B cell (primary cell): ENCODE measurements around the gene OR5K3.

Source experiments
- CTCF ChIP-seq: fragments of 200-600 bp; IDR thresholded peaks from one replicate; pipeline ENCODE4 v1.8.0; 2022; ENCODE audit warnings: antibody characterized with exemption, mild to moderate bottlenecking
- EZH2 ChIP-seq: IDR thresholded peaks from 2 replicates; pipeline ENCODE4 v1.6.1; 2012; ENCODE audit warnings: borderline replicate concordance, low read depth, mild to moderate bottlenecking, moderate library complexity, low read length; ENCODE audit not compliant: insufficient read depth, poor library complexity, severe bottlenecking

GRCh38 chr3:98350082-98350481 is 40.4 kb upstream of the OR5K3 start:
- TF ChIP-seq CTCF (no peak), EZH2 (no peak)
